GM12878 (cell line): ENCODE measurements around the gene ACSL1. TPM values are rescaled to one million over a fixed set of nuclear protein-coding genes. Genes with fewer than 3 reads are reported as not detected.

Experiments used
- ATAC-seq: fragments of 200-7000 bp; cut with Tn5 transposase; 3 replicates; pipeline ENCODE4 v1.9.1; 2020; ENCODE audit warnings: mild to moderate bottlenecking, moderate library complexity
- BruUV-seq: library from RNA; stranded (reverse); fragments of 400-500 nt; replicated peaks from 2 replicates; lab custom pipeline; 2021; lab: Mats Ljungman, UMichigan
- CTCF ChIA-PET: fragments of 300-600 bp; sonication (Branson Sonifier 250); formaldehyde crosslinking; extraction: SDS; loops from one replicate; lab custom pipeline; 2021; ENCODE audit warnings: inconsistent platforms; lab: Yijun Ruan, JAX
- POLR2A ChIA-PET: fragments of 350-600 bp; formaldehyde crosslinking; extraction: SDS; loops from one replicate; lab custom pipeline; 2021; ENCODE audit warnings: inconsistent platforms; lab: Charles Lee
- RAD21 ChIA-PET: fragments of 300-600 bp; sonication (Branson Sonifier 250); formaldehyde crosslinking; loops from one replicate; lab custom pipeline; 2023; ENCODE audit warnings: antibody characterized with exemption; ENCODE audit not compliant: unreplicated experiment; lab: Charles Lee
- SMC1A ChIA-PET: fragments of 300-600 bp; sonication (Branson Sonifier 250); formaldehyde crosslinking; loops from one replicate; lab custom pipeline; 2023; ENCODE audit not compliant: unreplicated experiment, uncharacterized antibody; lab: Charles Lee
- DNase-seq: peaks from one replicate; pipeline ENCODE4 v3.0.0-alpha.2; 2011; ENCODE audit warnings: low read depth, low spot score
- FAIRE-seq: peaks from 3 replicates; lab custom pipeline; 2011; peaks lifted over from hg19 to GRCh38; lab: Jason Lieb, UNC
- H2AFZ ChIP-seq: 2 replicates; pipeline ENCODE4 v1.6.0; 2011; ENCODE audit warnings: low read depth, low read length, control low read depth; ENCODE audit not compliant: control insufficient read depth
- H3K27ac ChIP-seq: 2 replicates; pipeline ENCODE4 v1.5.1; 2011; ENCODE audit warnings: control low read depth; ENCODE audit not compliant: control insufficient read depth, insufficient read depth
- H3K27me3 ChIP-seq, 2 experiments: replicated peaks in 1 of 2; 2 replicates each; pipeline versions ENCODE4 v1.6.0 to v1.6.1; 2011; ENCODE audit warnings: low read length in 1 of 2; ENCODE audit not compliant: control insufficient read depth in 2 of 2, insufficient read depth in 2 of 2
- H3K36me3 ChIP-seq, 2 experiments: 2 replicates each; pipeline ENCODE4 v1.5.1; 2011; ENCODE audit warnings: low read length in 1 of 2; ENCODE audit not compliant: control insufficient read depth in 2 of 2, insufficient read depth in 2 of 2
- H3K4me1 ChIP-seq: 2 replicates; pipeline ENCODE4 v1.6.1; 2011; ENCODE audit warnings: mild to moderate bottlenecking, low read length, moderate library complexity, mixed read lengths; ENCODE audit not compliant: control insufficient read depth, insufficient read depth
- H3K4me2 ChIP-seq: 2 replicates; pipeline ENCODE4 v1.6.0; 2011; ENCODE audit warnings: control low read depth; ENCODE audit not compliant: control insufficient read depth, insufficient read depth
- H3K4me3 ChIP-seq: fragments of 200-600 bp; sonication (generic); 2 replicates; pipeline ENCODE4 v1.5.1; 2016
- H3K79me2 ChIP-seq: 2 replicates; pipeline ENCODE4 v1.6.0; 2011; ENCODE audit warnings: low read length; ENCODE audit not compliant: control insufficient read depth, insufficient read depth
- H3K9ac ChIP-seq: 2 replicates; pipeline ENCODE4 v1.8.0; 2011; ENCODE audit warnings: low read length, control low read depth, mixed read lengths; ENCODE audit not compliant: control insufficient read depth, insufficient read depth
- H3K9me3 ChIP-seq: replicated peaks from 3 replicates; pipeline ENCODE4 v1.5.1; 2011; ENCODE audit warnings: mild to moderate bottlenecking, low read length; ENCODE audit not compliant: control insufficient read depth, insufficient read depth
- H4K20me1 ChIP-seq: 2 replicates; pipeline ENCODE4 v1.6.0; 2011; ENCODE audit not compliant: control insufficient read depth, insufficient read depth
- CBX5 ChIP-seq: sonication (generic); IDR thresholded peaks from 2 replicates; pipeline ENCODE4 v1.6.1; 2016; ENCODE audit warnings: low read depth, moderate library complexity, mild to moderate bottlenecking, inconsistent platforms
- ETV6 ChIP-seq, 2 experiments: fragments of 450-650 bp in 1 of 2; IDR thresholded peaks in 1 of 2; conservative IDR thresholded peaks in 1 of 2; 2 replicates each; pipeline ENCODE4 v1.6.1; 2014; ENCODE audit warnings: antibody characterized with exemption in 1 of 2, borderline replicate concordance in 1 of 2, low read depth in 1 of 2, mild to moderate bottlenecking in 1 of 2, moderate library complexity in 1 of 2
- GATAD2B ChIP-seq: fragments of 450-650 bp; conservative IDR thresholded peaks from 2 replicates; pipeline ENCODE4 v1.6.1; 2017; ENCODE audit warnings: low read depth, mild to moderate bottlenecking, moderate library complexity
- HDAC2 ChIP-seq: fragments of 200-600 bp; sonication (generic); IDR thresholded peaks from 2 replicates; pipeline ENCODE4 v1.6.1; 2017
- NR2F1 ChIP-seq: fragments of 450-650 bp; conservative IDR thresholded peaks from 2 replicates; pipeline ENCODE4 v1.6.1; 2017; ENCODE audit warnings: mild to moderate bottlenecking
- RCOR1 ChIP-seq: conservative IDR thresholded peaks from 2 replicates; pipeline ENCODE4 v1.6.1; 2012; ENCODE audit warnings: low read depth, low read length, improper control_type of control experiment
- TARDBP ChIP-seq: IDR thresholded peaks from 2 replicates; pipeline ENCODE4 v1.6.1; 2016; ENCODE audit warnings: borderline replicate concordance
- TCF7 ChIP-seq: IDR thresholded peaks from 2 replicates; pipeline ENCODE4 v1.6.1; 2014; ENCODE audit warnings: antibody characterized with exemption, borderline replicate concordance
- ZSCAN29 ChIP-seq: fragments of 450-650 bp; IDR thresholded peaks from 2 replicates; pipeline ENCODE4 v1.6.1; 2017; ENCODE audit warnings: mild to moderate bottlenecking, moderate library complexity
- WGBS: methylation state at CpG from one replicate; pipeline ENCODE4 v1.1.6; 2016; ENCODE audit warnings: low lambda C conversion rate; ENCODE audit not compliant: insufficient replicate concordance, insufficient coverage; ENCODE audit errors: missing lambda C conversion rate; 5-methylcytosine and 5-hydroxymethylcytosine counted together
- in situ Hi-C: fragments of 300-500 bp; cut with MboI; formaldehyde crosslinking; loops from 9 replicates; pipeline ENCODE4 v1.14.3; 2018; ENCODE audit warnings: mixed read lengths
- intact Hi-C: fragments of 100-400 bp; cut with micrococcal nuclease; formaldehyde crosslinking; loops from one replicate; pipeline ENCODE4 v1.14.2; 2022; ENCODE audit not compliant: unreplicated experiment
- polyA plus RNA-seq, 11 experiments: library from polyadenylated mRNA; depleted of rRNA in 4 of 11; unstranded in 6 of 11; stranded (reverse) in 5 of 11; fragments of >200 nt; fragmentation: Nextera tagmentation in 4 of 11; fragmentation: Illumina TruSeq in 1 of 11; extraction: Ambion mirVana in 4 of 11; extraction: Trizol in 1 of 11; gene quantifications; 1 replicate in 1 of 11; 2 replicates in 10 of 11; pipeline versions ENCODE4 v1.2.1 to v1.2.3, GENCODE V29; 2011 to 2016; ENCODE audit warnings: inconsistent platforms in 2 of 11, missing spikeins in 2 of 11, low read depth in 1 of 11
- total RNA-seq, 4 experiments: library from RNA; depleted of rRNA in 3 of 4; stranded (reverse); fragments of >200 nt in 3 of 4; fragmentation: Illumina TruSeq in 1 of 4; extraction: Trizol in 1 of 4; gene quantifications; 2 replicates each; pipeline versions ENCODE4 v1.2.1 to v1.2.3, GENCODE V29; 2013 to 2021
- TF ChIP-seq, protein P1 (sequence below): IDR thresholded peaks from 2 replicates; pipeline ENCODE4 v1.6.1; 2012; ENCODE audit warnings: improper control_type of control experiment, low read depth, low read length; ENCODE audit not compliant: insufficient replicate concordance

Gene ACSL1
- total and polyA plus RNA-seq, 10 of the 15 experiments (the other 5 are each of a cell fraction or from before 2014, with no cell fraction given): 30.7 to 68.1 (median 58.7) TPM

DNA sequence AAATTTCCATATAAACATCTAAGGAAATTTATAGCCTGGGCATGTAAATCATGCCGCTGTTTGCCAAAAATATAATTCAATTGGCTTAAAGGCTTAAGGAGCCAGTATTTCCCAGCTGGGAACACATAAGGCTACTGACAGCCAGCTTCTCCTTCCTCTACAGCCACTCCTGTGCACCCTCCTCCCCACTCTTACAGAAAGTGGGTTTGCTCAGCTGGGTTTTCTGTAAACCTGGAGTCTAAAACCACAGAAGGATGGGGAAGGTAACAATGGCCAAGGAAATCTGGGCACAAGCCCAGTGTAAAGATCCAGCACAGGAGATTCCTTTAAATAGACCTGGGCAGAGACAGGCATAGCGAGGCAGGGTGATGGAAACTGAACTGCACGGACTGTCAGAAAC, 18.5 kb downstream of the ACSL1 start:
- in situ Hi-C loops: no loop called here
- POLR2A ChIA-PET: no interaction called here
- H3K36me3 ChIP-seq: peaks cover 6 to 13% of the 10 kb centered on the region in 2 experiments; a peak in 3 of 4 replicates
- no peak for ATAC-seq
- TF ChIP-seq NR2F1: no peak
- no peak for TF ChIP-seq TARDBP
- no peak for TF ChIP-seq ZSCAN29
- no peak for TF ChIP-seq ETV6 (conservative IDR thresholded peaks at IDR 0.05 in 1 of 2, IDR thresholded peaks at IDR 0.05 in 1 of 2; ENCODE audit: borderline replicate concordance in 1 of 2, low read depth in 1 of 2)
- no peak for TF ChIP-seq TCF7
- TF ChIP-seq, protein P1, sequence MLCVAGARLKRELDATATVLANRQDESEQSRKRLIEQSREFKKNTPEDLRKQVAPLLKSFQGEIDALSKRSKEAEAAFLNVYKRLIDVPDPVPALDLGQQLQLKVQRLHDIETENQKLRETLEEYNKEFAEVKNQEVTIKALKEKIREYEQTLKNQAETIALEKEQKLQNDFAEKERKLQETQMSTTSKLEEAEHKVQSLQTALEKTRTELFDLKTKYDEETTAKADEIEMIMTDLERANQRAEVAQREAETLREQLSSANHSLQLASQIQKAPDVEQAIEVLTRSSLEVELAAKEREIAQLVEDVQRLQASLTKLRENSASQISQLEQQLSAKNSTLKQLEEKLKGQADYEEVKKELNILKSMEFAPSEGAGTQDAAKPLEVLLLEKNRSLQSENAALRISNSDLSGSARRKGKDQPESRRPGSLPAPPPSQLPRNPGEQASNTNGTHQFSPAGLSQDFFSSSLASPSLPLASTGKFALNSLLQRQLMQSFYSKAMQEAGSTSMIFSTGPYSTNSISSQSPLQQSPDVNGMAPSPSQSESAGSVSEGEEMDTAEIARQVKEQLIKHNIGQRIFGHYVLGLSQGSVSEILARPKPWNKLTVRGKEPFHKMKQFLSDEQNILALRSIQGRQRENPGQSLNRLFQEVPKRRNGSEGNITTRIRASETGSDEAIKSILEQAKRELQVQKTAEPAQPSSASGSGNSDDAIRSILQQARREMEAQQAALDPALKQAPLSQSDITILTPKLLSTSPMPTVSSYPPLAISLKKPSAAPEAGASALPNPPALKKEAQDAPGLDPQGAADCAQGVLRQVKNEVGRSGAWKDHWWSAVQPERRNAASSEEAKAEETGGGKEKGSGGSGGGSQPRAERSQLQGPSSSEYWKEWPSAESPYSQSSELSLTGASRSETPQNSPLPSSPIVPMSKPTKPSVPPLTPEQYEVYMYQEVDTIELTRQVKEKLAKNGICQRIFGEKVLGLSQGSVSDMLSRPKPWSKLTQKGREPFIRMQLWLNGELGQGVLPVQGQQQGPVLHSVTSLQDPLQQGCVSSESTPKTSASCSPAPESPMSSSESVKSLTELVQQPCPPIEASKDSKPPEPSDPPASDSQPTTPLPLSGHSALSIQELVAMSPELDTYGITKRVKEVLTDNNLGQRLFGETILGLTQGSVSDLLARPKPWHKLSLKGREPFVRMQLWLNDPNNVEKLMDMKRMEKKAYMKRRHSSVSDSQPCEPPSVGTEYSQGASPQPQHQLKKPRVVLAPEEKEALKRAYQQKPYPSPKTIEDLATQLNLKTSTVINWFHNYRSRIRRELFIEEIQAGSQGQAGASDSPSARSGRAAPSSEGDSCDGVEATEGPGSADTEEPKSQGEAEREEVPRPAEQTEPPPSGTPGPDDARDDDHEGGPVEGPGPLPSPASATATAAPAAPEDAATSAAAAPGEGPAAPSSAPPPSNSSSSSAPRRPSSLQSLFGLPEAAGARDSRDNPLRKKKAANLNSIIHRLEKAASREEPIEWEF: no peak
- no peak for TF ChIP-seq CBX5
- no peak for TF ChIP-seq HDAC2
- TF ChIP-seq GATAD2B: no peak
- no peak for TF ChIP-seq RCOR1
- TF ChIP-seq, all 136 proteins: peak for 0
- Histone ChIP-seq H3K79me2 (peaks cover 70% of the 10 kb centered on the region), H3K9ac (no peak overlapping the region), H3K4me1 (peaks cover 15% of the 10 kb centered on the region), H3K4me2 (no peak overlapping the region), H3K27ac (no peak overlapping the region), H4K20me1 (peaks cover 4% of the 10 kb centered on the region; the same call in 1 of the 2 replicates), H3K27me3 (no peaks in the 10 kb centered on the region; a peak in 1 of 4 replicates), H3K9me3 (no peaks in the 10 kb centered on the region), H3K4me3 (no peak overlapping the region), H2AFZ (no peak overlapping the region)
- intact Hi-C loops: no loop called here
- WGBS: 97% methylated on average over 3 of the region's 3 CpGs
- ChIA-PET CTCF (interaction anchor here (0.9 to 2.5 kb wide), 3 partner anchors 8 to 15 kb away, joined by 4 to 11 read pairs (median 7); no protein-coding TSS in a partner anchor), SMC1A (interaction anchor here (1.0 to 2.6 kb wide), 10 partner anchors 9 to 175 kb away, joined by 3 to 11 read pairs (median 4); no protein-coding TSS in a partner anchor), RAD21 (interaction anchor here (0.7 to 1.5 kb wide), 3 partner anchors 12 to 14 kb away, joined by 3 to 6 read pairs (median 3); no protein-coding TSS in a partner anchor)
- FAIRE-seq (no peak), DNase-seq (no peak)
- no TSS peak for BruUV-seq
